NCI-H460 (cell line): ENCODE data around the gene ULK4. TPM values are rescaled to one million over a fixed set of nuclear protein-coding genes. Genes with fewer than 3 reads are reported as not detected.

Experiments
- DNase-seq: peaks from one replicate; pipeline ENCODE4 v3.0.0-alpha.2; 2016; ENCODE audit warnings: low read depth; ENCODE audit errors: extremely low read depth
- total RNA-seq: library from RNA; depleted of rRNA; stranded (reverse); fragments of >200 nt; shearing (Covaris generic); gene quantifications from 2 replicates; pipeline ENCODE4 v1.2.3, GENCODE V29; 2014

Gene ULK4
- total RNA-seq, 1 experiment from 2014 or later: 5.6 TPM

DNA sequence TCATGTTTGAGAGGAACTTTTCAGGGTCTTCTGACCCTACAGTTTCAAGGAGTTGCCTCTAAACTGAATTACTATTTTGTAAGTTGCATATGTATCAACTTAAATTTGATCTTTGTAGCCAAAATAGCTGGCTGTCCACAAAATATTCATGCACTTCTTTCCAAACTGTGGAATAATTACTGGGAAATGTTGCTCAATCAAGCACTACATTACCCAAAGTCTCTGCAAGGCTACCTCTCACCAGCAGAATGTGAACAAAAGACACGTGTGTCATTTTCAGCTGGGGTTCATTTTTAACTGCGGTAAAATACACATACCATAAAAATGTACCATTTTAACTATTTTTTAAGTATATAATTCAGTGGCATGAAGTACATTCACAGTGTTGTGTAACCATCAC is 442.2 kb downstream of the ULK4 start:
- no peak for DNase-seq

DNA sequence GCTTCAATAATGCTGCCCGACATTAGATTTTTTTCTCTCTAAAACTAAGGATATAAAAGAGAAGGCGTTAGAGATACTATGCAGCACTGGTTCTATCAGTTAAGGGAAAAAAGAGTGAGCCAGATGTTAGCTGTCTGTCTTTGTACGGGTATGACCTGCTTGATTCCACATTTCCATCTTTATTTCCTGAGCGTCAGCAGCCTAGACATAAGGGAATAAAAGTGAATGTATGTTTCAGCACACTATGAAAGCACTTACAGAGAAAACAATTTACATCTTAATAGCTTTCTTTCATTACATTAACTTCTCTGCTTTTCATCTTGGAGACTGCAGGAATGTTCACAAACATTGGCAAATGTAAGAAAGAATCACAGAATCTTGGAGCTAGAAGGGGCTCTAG is 443.3 kb downstream of the ULK4 start:
- no peak for DNase-seq

DNA sequence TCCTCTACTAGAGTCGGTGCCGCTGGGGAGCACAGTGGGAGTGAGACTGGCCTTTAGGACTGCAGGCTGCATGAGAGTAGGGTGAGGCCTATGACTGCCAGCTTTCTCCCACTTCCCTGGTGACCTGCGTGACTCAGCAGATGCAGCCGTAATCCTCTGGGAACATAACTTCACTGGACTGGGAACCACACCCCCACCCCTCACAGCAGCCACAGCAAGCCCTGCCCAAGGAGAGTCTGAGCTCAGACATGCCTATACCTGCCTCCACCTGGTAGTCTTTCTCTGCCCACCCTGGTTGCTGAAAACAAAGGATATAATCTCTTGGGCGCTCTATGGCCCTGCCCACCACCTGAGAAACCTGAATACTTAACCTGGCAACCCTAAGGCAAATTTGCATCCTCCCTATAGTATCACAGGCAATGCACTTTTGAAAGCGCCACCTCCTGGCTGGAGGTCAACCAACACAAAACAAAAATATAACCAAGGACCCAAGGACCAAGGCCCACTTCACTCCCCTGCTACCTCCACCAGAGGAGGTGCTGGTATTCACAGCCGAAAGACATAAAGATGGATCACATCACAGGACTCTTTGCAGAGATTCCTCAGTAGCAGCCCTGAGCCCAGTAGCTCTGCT is 453.7 kb downstream of the ULK4 start:
- DNase-seq: peak; percentile 51

DNA sequence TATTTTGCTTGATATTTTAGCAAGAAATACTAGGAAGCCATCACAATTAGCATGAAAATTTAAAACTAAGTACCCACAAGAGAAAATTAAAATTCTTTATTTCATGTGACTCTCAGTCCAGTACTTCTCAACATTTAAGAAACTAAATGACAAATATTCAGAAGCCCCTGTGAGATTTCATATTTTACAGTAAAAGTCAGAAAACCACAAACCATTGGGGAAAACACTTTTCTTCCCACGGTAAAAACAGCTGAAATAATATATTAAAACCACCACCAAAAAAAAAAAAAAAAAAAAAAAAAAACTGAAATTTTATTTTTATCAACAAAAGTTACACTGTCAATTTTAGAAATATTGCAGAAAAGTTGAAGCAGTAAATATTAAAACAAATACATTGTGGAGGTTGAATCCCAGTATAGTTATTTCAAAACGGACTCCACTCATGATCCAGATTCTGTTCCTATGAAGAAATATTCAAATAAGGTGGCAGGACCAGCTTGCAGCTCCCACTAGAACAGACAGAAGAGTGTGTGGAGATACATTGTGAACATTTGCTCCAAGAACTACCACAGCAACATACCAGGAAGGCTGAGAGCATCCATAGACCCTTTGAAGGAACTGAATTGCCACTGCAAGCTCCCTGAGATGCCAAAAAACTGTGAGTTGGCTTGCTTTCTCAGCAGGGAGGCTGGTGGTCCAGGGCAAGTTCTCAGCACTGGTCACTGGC is 454.4 kb downstream of the ULK4 start:
- DNase-seq: no peak

DNA sequence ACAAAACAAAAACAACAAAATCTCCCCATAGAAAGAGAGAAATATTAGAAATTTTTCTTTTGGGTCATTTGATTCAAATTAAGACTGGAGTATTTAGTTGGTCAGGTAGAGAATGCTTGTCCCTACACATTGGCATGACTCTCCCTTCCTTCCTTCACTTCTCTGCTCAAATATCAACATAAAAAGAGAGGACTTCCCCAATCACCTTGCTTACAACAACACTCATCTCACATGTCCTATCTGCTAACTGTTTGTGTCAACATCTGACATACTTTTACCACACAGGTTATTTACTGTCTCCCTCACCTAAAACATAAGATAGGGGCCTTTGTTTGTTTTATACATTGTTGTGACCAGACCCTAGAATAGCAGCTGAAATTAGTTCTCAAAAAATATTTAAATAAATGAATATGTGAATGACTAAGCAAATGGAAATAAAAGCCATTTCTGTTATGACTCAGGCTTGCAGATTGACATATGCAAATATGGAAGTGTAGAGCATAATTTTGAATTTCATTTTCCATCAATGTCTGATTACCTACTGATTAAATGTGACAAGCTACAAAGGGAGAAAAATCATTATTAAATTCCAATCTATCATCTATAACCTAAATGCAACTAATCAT is 457.8 kb downstream of the ULK4 start:
- DNase-seq: no peak

DNA sequence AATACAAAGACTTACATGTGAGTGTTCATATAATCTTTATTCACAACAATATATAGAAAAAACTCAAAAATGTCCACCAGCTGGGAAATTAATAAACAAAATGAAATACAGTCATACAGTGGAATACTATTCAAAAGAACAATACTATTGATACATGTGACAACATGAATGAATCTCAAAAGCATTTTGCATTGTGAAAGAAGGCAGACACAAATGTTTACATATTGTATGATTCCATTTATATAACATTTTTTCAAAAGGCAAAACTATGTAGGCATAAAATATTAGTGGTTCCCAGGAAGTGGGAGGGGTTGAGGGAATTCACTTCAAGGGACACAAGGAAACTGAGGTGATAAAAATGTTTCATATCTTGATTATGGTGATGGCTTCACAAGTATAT is 459.4 kb downstream of the ULK4 start:
- DNase-seq: no peak

DNA sequence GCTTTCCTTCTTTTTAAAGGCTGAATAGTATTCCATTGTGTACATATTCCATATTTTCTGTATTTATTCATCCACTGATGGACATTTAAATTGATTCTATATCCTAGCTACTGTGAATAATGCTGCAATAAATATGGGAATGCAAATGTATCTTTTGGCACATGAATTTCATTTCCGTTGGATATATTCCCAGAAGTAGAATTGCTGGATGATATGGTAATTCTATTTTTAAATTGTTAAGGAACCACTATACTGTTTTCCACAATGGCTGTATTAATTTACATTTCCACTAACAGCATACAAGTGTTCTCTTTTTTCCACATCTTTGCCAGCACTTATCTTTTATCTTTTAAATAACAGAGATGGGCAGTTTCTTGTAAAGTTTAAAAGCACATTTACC is 459.9 kb downstream of the ULK4 start:
- DNase-seq: no peak

DNA sequence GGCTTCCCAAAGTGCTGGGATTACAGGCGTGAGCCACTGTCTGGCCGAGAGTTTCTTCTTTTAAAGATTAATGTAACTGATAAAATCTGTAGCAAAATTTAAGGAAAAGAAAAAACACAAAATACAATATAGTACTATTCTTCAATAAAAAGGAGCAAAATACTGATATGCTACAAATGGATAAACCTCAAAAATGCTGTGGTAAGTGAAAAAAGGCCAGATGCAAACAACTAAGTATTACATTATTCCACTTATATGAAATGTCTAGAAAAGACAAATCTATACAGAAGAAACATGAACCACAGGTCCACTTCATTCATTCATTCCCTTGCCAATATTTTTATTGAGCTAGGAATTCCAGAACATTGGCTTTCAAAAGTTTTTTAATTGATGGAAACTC is 463.1 kb downstream of the ULK4 start:
- no peak for DNase-seq

DNA sequence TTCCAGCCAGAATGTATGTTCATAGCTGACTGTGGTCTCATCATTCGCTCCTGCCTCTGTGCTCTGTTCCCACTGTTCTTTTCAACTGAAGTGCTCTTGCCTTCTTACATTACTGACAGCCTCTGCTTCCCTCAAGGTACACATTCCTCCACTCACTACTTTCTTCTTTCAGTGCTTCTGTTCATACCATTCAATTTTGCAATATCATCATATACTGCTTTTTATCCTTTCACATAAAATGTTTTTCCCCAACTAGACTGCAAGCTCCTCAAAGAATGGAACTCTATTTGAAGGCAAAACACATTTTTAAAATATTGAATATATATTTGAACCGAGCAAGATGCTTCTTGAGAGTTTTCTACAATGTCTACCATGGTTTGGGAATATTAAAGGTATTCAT is 471.5 kb downstream of the ULK4 start:
- DNase-seq: no peak

DNA sequence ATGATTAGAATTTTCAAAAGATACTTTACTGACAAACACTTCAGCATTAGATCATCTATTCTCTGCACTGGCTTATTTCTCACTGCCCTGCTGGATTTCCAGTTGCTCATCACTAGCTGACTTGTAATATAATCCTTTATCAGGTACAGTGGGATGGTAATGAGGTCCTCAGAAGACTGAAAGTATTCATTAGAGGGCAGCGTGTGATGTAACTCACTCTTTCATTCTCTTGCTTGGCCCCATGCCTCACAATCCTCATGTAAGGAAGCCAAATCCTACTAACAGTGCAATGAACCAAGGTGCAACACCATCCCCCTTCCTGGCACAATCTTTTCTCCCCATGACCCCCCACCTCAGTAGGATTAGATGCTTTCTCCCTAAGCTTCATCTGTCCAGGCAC is 472.7 kb downstream of the ULK4 start:
- DNase-seq: no peak

DNA sequence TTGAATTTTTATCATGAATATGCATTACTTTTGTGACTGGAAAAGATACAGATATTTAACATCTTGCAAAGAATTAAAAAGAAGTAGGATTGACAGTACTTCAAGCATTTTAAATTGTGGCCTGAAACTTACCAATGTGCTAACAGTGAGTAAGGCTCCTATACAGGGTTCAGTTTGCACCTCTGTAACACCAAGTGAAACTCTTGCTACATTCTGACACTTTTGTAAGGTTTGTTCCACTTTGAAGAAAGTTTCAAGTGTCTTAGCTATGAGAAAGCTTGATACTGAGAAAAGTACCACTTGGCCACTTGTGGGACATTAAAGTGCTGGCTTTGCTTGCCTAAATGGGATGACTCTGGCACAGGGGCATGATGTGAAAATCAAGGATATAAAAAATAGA is 473.4 kb downstream of the ULK4 start:
- DNase-seq: no peak

DNA sequence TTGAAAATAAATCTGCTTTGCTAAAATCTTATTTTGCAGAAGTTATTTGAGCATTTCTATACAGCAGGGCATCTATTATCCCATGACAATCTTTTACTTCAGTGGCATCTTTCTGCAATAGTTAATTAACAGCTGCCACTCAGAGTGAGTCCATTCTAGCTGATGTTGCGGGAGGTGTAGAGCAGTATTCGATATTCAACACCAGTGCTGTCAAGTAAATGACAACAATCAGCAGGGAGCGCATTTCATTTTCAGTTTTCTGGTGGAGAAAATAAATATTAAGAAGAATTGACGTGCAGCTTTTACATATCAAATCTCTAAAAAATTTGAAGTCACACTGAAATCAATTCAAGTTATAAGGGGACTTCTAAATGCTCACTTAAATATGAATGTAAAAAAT is 476.4 kb downstream of the ULK4 start:
- no peak for DNase-seq

DNA sequence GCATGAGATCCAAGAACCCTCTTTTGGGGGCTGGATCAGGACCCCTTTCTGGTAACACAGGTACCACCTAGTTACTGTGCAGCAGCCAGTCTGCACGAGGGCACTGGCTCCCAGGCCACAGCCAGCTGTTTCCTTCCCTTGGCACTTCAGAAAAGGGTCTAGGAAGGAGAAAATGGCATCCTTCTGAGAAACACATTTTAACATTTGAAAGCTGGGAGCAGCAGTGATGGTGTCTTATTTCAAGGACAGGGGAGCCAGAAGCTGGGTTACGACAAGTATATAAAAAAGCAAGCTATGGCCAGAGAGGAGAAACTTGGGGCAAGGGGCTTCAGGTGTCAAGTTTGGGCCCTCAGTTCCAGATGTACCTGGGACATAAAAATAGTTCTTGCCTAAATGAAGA is 479.8 kb downstream of the ULK4 start:
- DNase-seq: no peak

DNA sequence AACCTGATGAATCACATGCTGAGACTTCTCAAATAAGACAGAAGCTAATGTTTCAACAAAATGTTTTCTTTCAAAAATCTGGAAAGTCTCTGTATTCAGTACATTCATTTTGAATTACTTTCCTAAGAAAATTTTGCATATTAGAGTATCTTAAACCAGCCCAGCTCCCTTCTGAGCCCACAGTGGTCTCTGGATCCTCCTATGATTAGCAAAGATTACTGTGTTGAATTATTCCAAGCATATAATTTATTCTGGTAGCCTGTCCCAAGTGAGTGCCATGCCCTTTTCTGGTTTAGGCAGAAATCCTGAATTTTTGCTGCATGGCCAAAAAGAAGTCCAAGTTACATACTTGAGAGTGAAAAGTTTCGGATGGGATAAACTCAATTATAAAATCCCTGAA is 483.6 kb downstream of the ULK4 start:
- DNase-seq: no peak

DNA sequence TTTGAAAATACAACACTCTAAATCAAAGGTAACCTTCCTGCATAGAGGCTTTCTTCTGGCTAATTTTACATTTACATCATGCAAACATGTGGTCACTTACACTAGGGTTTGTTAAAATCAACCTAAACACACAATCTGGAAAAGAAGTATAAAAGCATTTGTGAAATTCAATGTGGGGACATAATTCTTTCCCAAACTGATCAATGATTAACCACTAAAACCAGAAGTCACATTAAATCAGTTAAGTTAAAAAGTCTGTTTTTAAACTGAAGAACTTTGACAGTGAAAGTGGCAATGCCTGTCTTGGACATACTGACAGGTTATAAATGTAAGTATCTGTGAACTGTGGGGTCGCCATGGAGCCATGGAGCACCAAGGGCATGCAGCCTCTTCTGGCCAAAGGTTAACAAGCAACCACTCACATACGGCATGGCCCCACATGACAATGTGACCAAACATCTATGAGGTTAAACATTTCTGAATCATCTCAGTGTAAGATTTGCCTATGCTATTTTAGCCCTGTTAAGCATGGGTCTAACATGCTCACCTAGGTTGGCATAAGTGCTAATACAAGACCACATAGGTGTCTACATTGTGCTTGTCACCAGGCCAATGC is 484.4 kb downstream of the ULK4 start:
- no peak for DNase-seq

DNA sequence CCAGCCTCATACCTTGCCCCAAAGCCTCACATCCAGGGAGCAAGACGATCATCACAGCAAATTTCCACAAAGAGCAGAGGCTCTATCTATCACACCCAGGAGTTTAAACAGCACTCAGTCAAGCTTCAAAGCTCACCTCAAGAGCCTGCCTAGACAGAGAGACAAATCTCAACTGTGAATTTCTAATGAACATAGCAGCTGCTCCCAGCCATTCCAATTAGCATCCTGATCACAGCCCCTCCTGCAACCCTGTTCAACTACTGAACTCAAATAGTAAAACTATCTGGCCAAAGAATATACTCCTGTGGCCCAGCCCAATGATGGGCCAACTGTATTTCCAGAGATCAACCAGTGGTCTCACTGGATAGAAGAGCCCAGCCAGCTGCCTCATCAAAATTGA is 492.8 kb downstream of the ULK4 start:
- no peak for DNase-seq

DNA sequence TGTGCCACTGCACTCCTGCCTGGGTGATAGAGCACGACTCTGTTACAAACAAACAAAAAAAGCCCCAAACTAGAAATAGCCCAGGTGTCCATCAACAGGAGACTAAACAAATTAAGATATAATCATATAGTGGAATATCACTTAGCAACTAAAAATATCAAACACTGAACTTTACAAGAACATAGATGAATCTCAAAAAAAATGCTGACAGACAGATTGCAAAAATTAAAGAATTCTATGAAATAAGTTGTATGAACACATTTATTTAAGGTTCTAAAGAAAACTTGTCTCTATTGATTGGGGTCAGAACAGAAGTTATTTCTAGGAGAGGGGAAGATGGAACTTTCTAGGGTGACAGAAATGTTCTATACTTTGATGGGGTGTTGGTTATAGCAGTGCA is 494.4 kb downstream of the ULK4 start:
- no peak for DNase-seq

DNA sequence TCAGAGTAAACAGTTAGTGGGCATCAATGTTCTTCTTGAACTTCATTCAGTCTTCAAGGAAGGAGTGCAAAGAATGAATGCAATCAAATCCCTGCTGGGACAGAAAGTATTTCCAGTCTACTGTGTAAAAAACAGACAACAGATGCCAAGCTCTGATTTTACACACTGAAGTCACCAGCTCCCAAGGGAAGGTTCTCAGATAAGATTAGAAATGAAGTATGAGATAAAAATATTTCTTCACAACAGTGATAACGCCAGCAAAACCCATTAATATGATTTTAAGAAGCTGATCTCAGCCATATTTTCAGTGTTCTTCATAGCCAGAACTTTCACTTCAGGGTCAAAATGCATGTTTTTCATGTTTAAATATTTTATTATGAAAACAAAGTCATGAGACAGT is 497.0 kb downstream of the ULK4 start:
- no peak for DNase-seq

DNA sequence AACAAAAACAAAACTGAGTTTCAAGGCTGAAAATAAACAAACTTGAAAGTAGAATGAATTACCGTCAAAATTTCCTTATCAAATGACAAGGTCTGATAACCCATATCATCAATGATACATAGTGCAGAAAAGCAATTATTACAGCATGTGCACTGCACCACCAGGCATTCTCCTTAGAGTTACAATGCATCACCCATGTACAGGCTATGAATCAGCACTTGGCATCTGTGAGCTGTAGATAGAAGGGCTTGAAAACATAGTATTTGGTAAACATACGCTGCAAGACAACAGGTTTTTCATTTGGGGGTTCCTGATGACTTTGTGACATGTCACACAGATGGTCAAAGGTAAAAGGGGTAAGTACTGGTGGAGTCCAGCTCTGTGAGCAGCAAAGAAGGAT is 497.5 kb downstream of the ULK4 start:
- no peak for DNase-seq

DNA sequence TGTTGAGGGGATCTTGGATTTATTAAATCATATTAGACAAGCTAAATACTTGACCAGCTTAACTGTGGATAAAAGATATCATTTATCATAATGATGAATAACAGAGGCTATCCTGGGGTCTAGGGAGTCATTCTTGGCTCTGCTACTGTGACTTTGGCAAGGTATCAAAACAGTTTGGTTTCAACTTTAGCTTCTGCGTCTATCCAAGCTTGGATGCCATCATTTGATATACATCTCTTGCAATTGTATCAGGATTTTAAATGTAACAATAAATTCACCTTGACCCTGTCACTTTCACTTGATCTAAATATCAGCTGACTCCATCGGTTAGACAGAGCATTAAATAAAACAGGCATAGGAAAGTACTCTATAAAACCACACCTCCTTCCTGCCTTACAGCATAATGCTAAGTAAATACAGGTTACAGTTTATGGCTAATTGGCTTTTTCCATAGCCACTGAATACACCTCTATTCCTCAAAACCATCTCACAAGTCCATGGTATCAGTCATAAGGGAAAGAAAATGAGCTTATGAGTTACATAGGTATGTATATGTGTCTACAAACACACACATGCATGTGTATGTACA is 499.7 kb downstream of the ULK4 start:
- no peak for DNase-seq

DNA sequence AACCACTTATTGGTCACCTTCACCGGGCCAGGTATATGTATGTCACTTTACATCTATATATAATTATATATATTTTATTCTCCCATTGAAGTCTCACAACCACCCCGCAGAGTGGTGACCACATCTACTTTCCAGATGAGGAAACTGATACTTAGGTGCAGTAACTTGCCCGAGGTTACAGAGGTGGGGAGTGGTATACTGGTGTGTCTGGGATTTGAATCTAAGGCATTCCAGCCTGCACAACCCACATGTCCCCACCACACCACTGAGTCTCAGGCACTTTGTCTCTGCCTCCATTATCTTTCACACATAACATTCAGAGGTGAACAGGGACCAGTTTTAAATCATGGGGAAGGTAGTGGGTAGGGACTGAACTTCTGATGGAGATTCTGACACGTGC is 501.2 kb downstream of the ULK4 start:
- no peak for DNase-seq

DNA sequence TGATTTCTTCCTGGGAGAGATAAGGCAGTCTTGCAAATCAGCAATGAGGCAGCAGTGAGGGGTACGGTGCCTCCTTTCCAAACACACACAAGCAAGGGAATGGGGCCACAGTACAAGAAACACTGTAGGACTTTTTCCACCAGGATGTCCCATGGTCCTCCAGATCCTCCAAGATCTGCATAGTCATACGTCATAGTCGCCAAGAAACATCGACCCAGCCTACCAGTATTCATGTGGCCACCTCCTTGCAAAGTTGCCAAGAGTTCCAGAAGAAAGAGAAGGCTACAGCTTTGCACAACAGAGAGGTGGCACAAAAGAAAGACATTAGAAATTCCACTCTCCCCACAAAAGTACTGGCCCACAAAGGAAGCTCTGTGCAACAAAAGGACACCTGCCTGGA is 504.7 kb downstream of the ULK4 start:
- no peak for DNase-seq
